Suprapubic skin (tissue), 4 donors: ENCODE results near the gene COQ2. TPM values are rescaled to one million over a fixed set of nuclear protein-coding genes. Genes with fewer than 3 reads are reported as not detected.
A peak's percentile ranks its signal among the peaks of the same experiment; 100 is the strongest.

ENCODE experiments used
- DNase-seq, 2 donors: peaks; one replicate each; pipeline ENCODE4 v3.0.0-alpha.2; 2019; ENCODE audit warnings: low spot score in 2 of 2
- H3K27ac ChIP-seq: fragments of 200-600 bp; sonication (generic); one replicate; pipeline ENCODE4 v1.5.1; 2019
- H3K27me3 ChIP-seq: fragments of 200-600 bp; sonication (generic); one replicate; pipeline ENCODE4 v1.5.1; 2019
- H3K36me3 ChIP-seq: fragments of 200-600 bp; sonication (generic); one replicate; pipeline ENCODE4 v1.5.1; 2019
- H3K4me1 ChIP-seq: fragments of 200-600 bp; sonication (generic); one replicate; pipeline ENCODE4 v1.5.1; 2019
- H3K4me3 ChIP-seq: fragments of 200-600 bp; sonication (generic); one replicate; pipeline ENCODE4 v1.5.1; 2019; ENCODE audit warnings: mild to moderate bottlenecking
- H3K9me3 ChIP-seq: fragments of 200-600 bp; sonication (generic); one replicate; pipeline ENCODE4 v1.5.1; 2019
- CTCF ChIP-seq, 2 donors: fragments of 200-600 bp in 1 of 2; fragments of 450-650 bp in 1 of 2; sonication (generic) in 1 of 2; IDR thresholded peaks; one replicate each; pipeline ENCODE4 v1.5.1; 2016 to 2019; ENCODE audit warnings: antibody characterized with exemption in 2 of 2, mild to moderate bottlenecking in 1 of 2, moderate library complexity in 1 of 2
- EP300 ChIP-seq: sonication (generic); formaldehyde crosslinking; IDR thresholded peaks from one replicate; pipeline ENCODE4 v1.6.1; 2017; ENCODE audit warnings: antibody characterized with exemption
- POLR2A ChIP-seq, 2 donors: fragments of 450-650 bp; IDR thresholded peaks; one replicate each; pipeline ENCODE4 v1.6.1; 2017; ENCODE audit warnings: antibody characterized with exemption in 2 of 2, mild to moderate bottlenecking in 2 of 2, moderate library complexity in 2 of 2
- POLR2AphosphoS5 ChIP-seq, 3 donors: sonication (generic); formaldehyde crosslinking; IDR thresholded peaks; one replicate each; pipeline ENCODE4 v1.6.1; 2017; ENCODE audit warnings: antibody characterized with exemption in 3 of 3
- WGBS: methylation state at CpG from one replicate; pipeline ENCODE4 v1.1.5; 2018; 5-methylcytosine and 5-hydroxymethylcytosine counted together
- total RNA-seq, 4 donors: library from RNA; depleted of rRNA; stranded (reverse); fragments of >200 nt; gene quantifications; one replicate each; pipeline ENCODE4 v1.1.0, GENCODE V29; 2016

The COQ2 gene
- total RNA-seq, 4 donors from 2014 or later, result 8.0 to 17.2 (median 13.4) TPM

GRCh38 chr4:83323136-83323535 is 38.5 kb upstream of the COQ2 start:
- Histone ChIP-seq H3K27me3 (no peaks in the 10 kb centered on the region), H3K27ac (no peak overlapping the region), H3K4me3 (no peak overlapping the region), H3K36me3 (no peaks in the 10 kb centered on the region), H3K9me3 (no peaks in the 10 kb centered on the region), H3K4me1 (no peaks in the 10 kb centered on the region)
- WGBS, result 91% methylated on average over 3 of the region's 3 CpGs
- TF ChIP-seq EP300, result no peak
- no peak for TF ChIP-seq POLR2AphosphoS5 (IDR thresholded peaks at IDR 0.05)
- no peak for TF ChIP-seq POLR2A (IDR thresholded peaks at IDR 0.05)
- no peak for TF ChIP-seq CTCF (IDR thresholded peaks at IDR 0.05)
- no peak for DNase-seq

- H3K9me3 ChIP-seq, result no peaks in the 10 kb centered on the region
- H3K4me3 ChIP-seq, result no peak overlapping the region
- no peaks in the 10 kb centered on the region for H3K4me1 ChIP-seq
- 65% methylated on average over 5 of the region's 5 CpGs for WGBS
- H3K27ac ChIP-seq, result no peak overlapping the region
- H3K36me3 ChIP-seq, result no peaks in the 10 kb centered on the region
- no peak for TF ChIP-seq EP300
- no peak for TF ChIP-seq POLR2AphosphoS5 (IDR thresholded peaks at IDR 0.05)
- TF ChIP-seq POLR2A (IDR thresholded peaks at IDR 0.05), result no peak
- no peak for TF ChIP-seq CTCF (IDR thresholded peaks at IDR 0.05)
- H3K27me3 ChIP-seq, result no peaks in the 10 kb centered on the region
- DNase-seq, result peak in 1 of 2 donors; percentile 67
Observed at GRCh38 chr4:83320548-83320947, 36.0 kb upstream of the COQ2 start.

- H3K9me3 ChIP-seq, result no peaks in the 10 kb centered on the region
- TF ChIP-seq POLR2A (IDR thresholded peaks at IDR 0.05) (no peak), EP300 (no peak), CTCF (IDR thresholded peaks at IDR 0.05) (no peak), POLR2AphosphoS5 (IDR thresholded peaks at IDR 0.05) (no peak)
- no peak for DNase-seq
- no peak overlapping the region for H3K4me3 ChIP-seq
- WGBS, result 71% methylated on average over 3 of the region's 3 CpGs
- H3K27me3 ChIP-seq, result no peaks in the 10 kb centered on the region
- no peak overlapping the region for H3K27ac ChIP-seq
- no peaks in the 10 kb centered on the region for H3K4me1 ChIP-seq
- H3K36me3 ChIP-seq, result no peaks in the 10 kb centered on the region
Observed at GRCh38 chr4:83318666-83319065, 34.1 kb upstream of the COQ2 start.

GRCh38 chr4:83317671-83318070 is 33.1 kb upstream of the COQ2 start:
- TF ChIP-seq POLR2A (IDR thresholded peaks at IDR 0.05) (no peak), CTCF (IDR thresholded peaks at IDR 0.05) (no peak), POLR2AphosphoS5 (IDR thresholded peaks at IDR 0.05) (no peak), EP300 (no peak)
- no peak overlapping the region for H3K27ac ChIP-seq
- H3K36me3 ChIP-seq, result no peaks in the 10 kb centered on the region

GRCh38 chr4:83316459-83317165 is 32.0 kb upstream of the COQ2 start:
- Histone ChIP-seq H3K4me1 (no peaks in the 10 kb centered on the region), H3K36me3 (no peaks in the 10 kb centered on the region), H3K27ac (no peak overlapping the region), H3K27me3 (no peaks in the 10 kb centered on the region), H3K9me3 (no peaks in the 10 kb centered on the region), H3K4me3 (no peak overlapping the region)
- WGBS, result 84% methylated on average over 13 of the region's 13 CpGs
- no peak for DNase-seq
- TF ChIP-seq POLR2AphosphoS5 (IDR thresholded peaks at IDR 0.05), result no peak
- TF ChIP-seq CTCF (IDR thresholded peaks at IDR 0.05), result no peak
- TF ChIP-seq EP300, result no peak
- no peak for TF ChIP-seq POLR2A (IDR thresholded peaks at IDR 0.05)

More at GRCh38 chr4:83317671-83318070, 33.1 kb upstream of the COQ2 start:
- Histone ChIP-seq H3K4me1 (no peaks in the 10 kb centered on the region), H3K9me3 (no peaks in the 10 kb centered on the region), H3K27me3 (no peaks in the 10 kb centered on the region), H3K4me3 (no peak overlapping the region)
- DNase-seq, result no peak
- 65% methylated on average over 4 of the region's 4 CpGs for WGBS
